Measurements from ENCODE around the gene PARD3B.

GRCh38 chr2:205216580-205216979 lies 671.3 kb downstream of the PARD3B start:
- TF ChIP-seq, protein P1, sequence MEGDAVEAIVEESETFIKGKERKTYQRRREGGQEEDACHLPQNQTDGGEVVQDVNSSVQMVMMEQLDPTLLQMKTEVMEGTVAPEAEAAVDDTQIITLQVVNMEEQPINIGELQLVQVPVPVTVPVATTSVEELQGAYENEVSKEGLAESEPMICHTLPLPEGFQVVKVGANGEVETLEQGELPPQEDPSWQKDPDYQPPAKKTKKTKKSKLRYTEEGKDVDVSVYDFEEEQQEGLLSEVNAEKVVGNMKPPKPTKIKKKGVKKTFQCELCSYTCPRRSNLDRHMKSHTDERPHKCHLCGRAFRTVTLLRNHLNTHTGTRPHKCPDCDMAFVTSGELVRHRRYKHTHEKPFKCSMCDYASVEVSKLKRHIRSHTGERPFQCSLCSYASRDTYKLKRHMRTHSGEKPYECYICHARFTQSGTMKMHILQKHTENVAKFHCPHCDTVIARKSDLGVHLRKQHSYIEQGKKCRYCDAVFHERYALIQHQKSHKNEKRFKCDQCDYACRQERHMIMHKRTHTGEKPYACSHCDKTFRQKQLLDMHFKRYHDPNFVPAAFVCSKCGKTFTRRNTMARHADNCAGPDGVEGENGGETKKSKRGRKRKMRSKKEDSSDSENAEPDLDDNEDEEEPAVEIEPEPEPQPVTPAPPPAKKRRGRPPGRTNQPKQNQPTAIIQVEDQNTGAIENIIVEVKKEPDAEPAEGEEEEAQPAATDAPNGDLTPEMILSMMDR (IDR thresholded peaks at IDR 0.05; ENCODE audit: insufficient read depth, low read length, poor library complexity, severe bottlenecking), result no peak
- no peak for TF ChIP-seq EZH2phosphoT487 (conservative IDR thresholded peaks at IDR 0.05; ENCODE audit: low read length)

All from SU-DHL-6 (cell line).